SK-N-SH (cell line): Measurements from ENCODE around the gene AKT1.

Source experiments
- CTCF ChIP-seq: fragments of 200-600 bp; sonication (generic); IDR thresholded peaks from 2 replicates; pipeline ENCODE4 v1.6.1; 2017; ENCODE audit warnings: antibody characterized with exemption, mild to moderate bottlenecking, moderate library complexity
- EZH2phosphoT487 ChIP-seq: fragments of 200-600 bp; sonication (generic); IDR thresholded peaks from 2 replicates; pipeline ENCODE4 v1.6.1; 2017; ENCODE audit warnings: low read depth, mixed run types, mild to moderate bottlenecking, antibody characterized with exemption, moderate library complexity, borderline replicate concordance
- JUND ChIP-seq: IDR thresholded peaks from 2 replicates; pipeline ENCODE4 v1.4.0; 2012
- REST ChIP-seq: IDR thresholded peaks from 2 replicates; pipeline ENCODE4 v1.6.1; 2012; ENCODE audit warnings: mild to moderate bottlenecking, low read depth, low read length, moderate library complexity

DNA sequence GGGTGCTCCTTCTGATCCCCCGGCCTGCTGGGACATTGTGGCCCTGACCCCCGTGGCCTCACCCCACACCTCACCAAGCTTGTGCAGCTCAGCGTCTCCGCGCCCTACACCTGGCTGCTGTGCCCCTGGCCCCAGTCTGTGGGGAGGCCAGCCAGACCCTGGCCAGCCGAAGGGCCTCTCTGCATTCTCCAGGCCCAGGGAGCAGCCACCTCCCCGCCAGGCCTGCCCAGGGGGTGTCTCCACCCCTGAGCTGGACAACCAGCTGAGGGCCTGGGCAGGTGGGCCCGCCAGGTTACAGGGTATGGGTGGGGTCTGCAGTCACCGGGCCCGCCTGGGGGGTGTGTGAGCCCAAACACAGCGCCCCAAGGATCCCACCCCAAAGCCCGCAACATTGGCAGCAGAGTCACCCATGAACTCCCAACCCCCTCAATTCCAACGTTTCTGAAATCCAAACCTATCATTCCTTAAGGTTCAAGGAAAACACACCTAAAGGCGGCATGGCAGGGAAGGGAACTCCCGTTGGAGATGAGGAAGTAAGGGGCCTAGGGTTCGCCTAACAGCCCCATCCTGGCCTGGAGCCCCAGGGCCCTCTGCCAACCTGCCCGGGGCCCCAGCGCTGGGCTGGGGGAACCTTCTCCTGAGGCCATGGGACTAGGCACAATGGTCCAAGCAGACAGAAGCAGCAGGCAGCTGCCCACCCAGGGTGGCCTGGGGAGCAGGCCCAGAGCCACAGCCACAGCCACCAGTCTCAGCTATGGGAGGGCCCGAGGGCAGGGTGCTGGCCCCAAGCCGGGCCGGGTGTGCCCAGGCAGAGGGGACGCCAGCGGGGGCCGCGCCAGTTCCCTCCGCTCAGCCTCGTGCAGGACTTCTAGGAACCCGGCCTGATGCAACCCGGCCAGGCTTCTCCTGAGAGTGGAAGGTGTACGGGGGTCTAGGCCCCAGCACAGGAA, 8.5 kb downstream of the AKT1 start:
- TF ChIP-seq EZH2phosphoT487 (no peak), REST (no peak), JUND (no peak), CTCF (no peak)
